OCI-LY1 (cell line): ENCODE data around the gene PTPRG.

Experiments used
- H2AFZ ChIP-seq: fragments of 200-600 bp; sonication (generic), shearing (Covaris generic); 2 replicates; pipeline ENCODE4 v1.6.0; 2014; ENCODE audit warnings: antibody characterized with exemption, mild to moderate bottlenecking, low read length
- H3F3A ChIP-seq: fragments of 200-600 bp; sonication (generic), shearing (Covaris generic); 2 replicates; pipeline ENCODE4 v1.6.0; 2014; ENCODE audit warnings: mild to moderate bottlenecking, antibody characterized with exemption, low read length, moderate library complexity; ENCODE audit not compliant: insufficient read depth
- H3K27ac ChIP-seq: fragments of 200-600 bp; sonication (generic); 2 replicates; pipeline ENCODE4 v1.5.1; 2014; ENCODE audit warnings: low read length, mixed run types, mild to moderate bottlenecking, low read depth; ENCODE audit not compliant: poor library complexity, severe bottlenecking
- H3K27me3 ChIP-seq: fragments of 200-600 bp; sonication (generic); 2 replicates; pipeline ENCODE4 v1.6.0; 2014; ENCODE audit warnings: antibody characterized with exemption, mild to moderate bottlenecking, low read length, moderate library complexity; ENCODE audit not compliant: insufficient read depth
- H3K36me3 ChIP-seq: fragments of 200-600 bp; sonication (generic); 2 replicates; pipeline ENCODE4 v1.6.1; 2014; ENCODE audit warnings: mild to moderate bottlenecking, antibody characterized with exemption, low read length, moderate library complexity, mixed read lengths; ENCODE audit not compliant: insufficient read depth
- H3K4me1 ChIP-seq: fragments of 200-600 bp; sonication (generic); 2 replicates; pipeline ENCODE4 v1.5.1; 2014; ENCODE audit warnings: mild to moderate bottlenecking, low read length, moderate library complexity; ENCODE audit not compliant: insufficient read depth, severe bottlenecking
- H3K4me2 ChIP-seq: fragments of 200-600 bp; sonication (generic), shearing (Covaris generic); 2 replicates; pipeline ENCODE4 v1.6.1; 2014; ENCODE audit warnings: low read length
- H3K4me3 ChIP-seq: fragments of 200-600 bp; sonication (generic); 2 replicates; pipeline ENCODE4 v1.5.1; 2014; ENCODE audit warnings: low read length, low read depth, mild to moderate bottlenecking, mixed read lengths; ENCODE audit not compliant: poor library complexity, severe bottlenecking
- H3K79me2 ChIP-seq: fragments of 200-600 bp; shearing (Covaris generic); 2 replicates; pipeline ENCODE4 v1.6.1; 2016; ENCODE audit warnings: mixed run types, low read length, mixed read lengths; ENCODE audit not compliant: insufficient read depth
- H3K9ac ChIP-seq: fragments of 200-600 bp; sonication (generic), shearing (Covaris generic); 2 replicates; pipeline ENCODE4 v1.6.1; 2014; ENCODE audit warnings: mild to moderate bottlenecking, low read length, mixed read lengths
- H3K9me2 ChIP-seq: fragments of 200-600 bp; sonication (generic), shearing (Covaris generic); 2 replicates; pipeline ENCODE4 v1.6.1; 2014; ENCODE audit warnings: low read depth, mild to moderate bottlenecking, low read length, mixed read lengths
- H3K9me3 ChIP-seq: fragments of 200-600 bp; shearing (Covaris generic); 2 replicates; pipeline ENCODE4 v1.6.1; 2014; ENCODE audit warnings: low read length, mixed read lengths
- H4K20me1 ChIP-seq: fragments of 200-600 bp; sonication (generic), shearing (Covaris generic); 2 replicates; pipeline ENCODE4 v1.6.0; 2016; ENCODE audit warnings: mild to moderate bottlenecking, low read length; ENCODE audit not compliant: insufficient read depth
- CTCF ChIP-seq: fragments of 200-600 bp; sonication (generic), shearing (Covaris generic); IDR thresholded peaks from 2 replicates; pipeline ENCODE4 v1.5.1; 2017; ENCODE audit warnings: mild to moderate bottlenecking, antibody characterized with exemption, low read length, moderate library complexity, mixed read lengths
- EZH2 ChIP-seq: fragments of 200-600 bp; sonication (generic), shearing (Covaris generic); IDR thresholded peaks from 2 replicates; pipeline ENCODE4 v1.8.0; 2017; ENCODE audit warnings: borderline replicate concordance, mixed run types, mild to moderate bottlenecking, antibody characterized with exemption, low read length, moderate library complexity, mixed read lengths

PTPRG gene

GRCh38 chr3:62010989-62011388, 449.6 kb downstream of the PTPRG start:
- H3K4me3 ChIP-seq = no peak overlapping the region
- H2AFZ ChIP-seq = no peak overlapping the region
- H3K9me2 ChIP-seq = no peaks in the 10 kb centered on the region
- no peaks in the 10 kb centered on the region for H3K27me3 ChIP-seq
- H3K36me3 ChIP-seq = no peaks in the 10 kb centered on the region
- no peaks in the 10 kb centered on the region for H3K4me1 ChIP-seq
- H4K20me1 ChIP-seq = no peaks in the 10 kb centered on the region
- H3F3A ChIP-seq = no peaks in the 10 kb centered on the region
- H3K4me2 ChIP-seq = no peak overlapping the region
- H3K79me2 ChIP-seq = no peaks in the 10 kb centered on the region
- no peaks in the 10 kb centered on the region for H3K9me3 ChIP-seq
- TF ChIP-seq EZH2 = no peak
- TF ChIP-seq CTCF = no peak
- H3K9ac ChIP-seq = no peak overlapping the region
- H3K27ac ChIP-seq = no peak overlapping the region

- Histone ChIP-seq H3F3A (no peaks in the 10 kb centered on the region), H3K79me2 (no peaks in the 10 kb centered on the region), H2AFZ (no peak overlapping the region), H3K27me3 (no peaks in the 10 kb centered on the region), H3K4me2 (no peak overlapping the region), H3K4me1 (no peaks in the 10 kb centered on the region), H3K36me3 (no peaks in the 10 kb centered on the region), H3K9me3 (no peaks in the 10 kb centered on the region), H3K9ac (no peak overlapping the region), H3K27ac (no peak overlapping the region), H4K20me1 (no peaks in the 10 kb centered on the region), H3K9me2 (no peaks in the 10 kb centered on the region), H3K4me3 (no peak overlapping the region)
- TF ChIP-seq CTCF (no peak), EZH2 (no peak)
Observed at GRCh38 chr3:62011666-62012065, 450.3 kb downstream of the PTPRG start.

- Histone ChIP-seq H3K27ac (no peak overlapping the region), H3K9me2 (no peaks in the 10 kb centered on the region), H3K4me3 (no peak overlapping the region), H4K20me1 (no peaks in the 10 kb centered on the region), H3K9ac (no peak overlapping the region), H3F3A (no peaks in the 10 kb centered on the region), H3K79me2 (no peaks in the 10 kb centered on the region), H3K9me3 (no peaks in the 10 kb centered on the region), H3K4me2 (no peak overlapping the region), H3K36me3 (no peaks in the 10 kb centered on the region), H3K4me1 (no peaks in the 10 kb centered on the region), H2AFZ (no peak overlapping the region), H3K27me3 (no peaks in the 10 kb centered on the region)
- TF ChIP-seq EZH2 (no peak), CTCF (no peak)
Observed at GRCh38 chr3:62013951-62014350, 452.6 kb downstream of the PTPRG start.
